ENCODE measurements around the gene FIGN. TPM values are rescaled to one million over a fixed set of nuclear protein-coding genes. Genes with fewer than 3 reads are reported as not detected.

The FIGN gene
- total and polyA plus RNA-seq, 9 of the 15 experiments (the other 6 are each of a cell fraction or from before 2014, with no cell fraction given): 0.02 TPM; not detected in 8

DNA sequence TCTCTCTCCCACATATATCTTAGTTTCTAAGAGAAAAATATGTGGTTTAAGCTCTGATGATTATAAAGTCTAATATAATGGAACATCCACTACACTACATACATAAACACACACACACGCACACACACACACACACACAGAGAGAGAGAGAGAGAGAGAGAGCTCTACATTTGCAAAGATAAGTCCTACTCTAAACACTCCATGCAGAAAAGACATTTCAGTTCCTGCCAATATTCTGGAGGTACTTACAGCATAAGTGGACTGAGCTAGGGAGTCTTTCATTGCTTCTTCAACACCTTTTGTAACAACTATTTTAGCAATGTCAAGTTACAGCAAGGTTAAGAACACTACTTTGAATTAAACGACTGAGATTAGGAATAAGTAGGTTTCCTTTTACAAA, 80.1 kb downstream of the FIGN start (continued):
- no peak for TF ChIP-seq RAD21 (CRISPR knock-in tag; conservative IDR thresholded peaks at IDR 0.05 in 1 of 2, IDR thresholded peaks at IDR 0.05 in 1 of 2)
- no peak for TF ChIP-seq PTTG1 (tag; IDR thresholded peaks at IDR 0.05; ENCODE audit: low read depth)
- TF ChIP-seq NCOA4 (IDR thresholded peaks at IDR 0.05; ENCODE audit: partially characterized antibody): no peak
- no peak for TF ChIP-seq SP2 (IDR thresholded peaks at IDR 0.05; ENCODE audit: extremely low read depth, low read depth, low read length, poor library complexity, severe bottlenecking)
- TF ChIP-seq, protein P1, sequence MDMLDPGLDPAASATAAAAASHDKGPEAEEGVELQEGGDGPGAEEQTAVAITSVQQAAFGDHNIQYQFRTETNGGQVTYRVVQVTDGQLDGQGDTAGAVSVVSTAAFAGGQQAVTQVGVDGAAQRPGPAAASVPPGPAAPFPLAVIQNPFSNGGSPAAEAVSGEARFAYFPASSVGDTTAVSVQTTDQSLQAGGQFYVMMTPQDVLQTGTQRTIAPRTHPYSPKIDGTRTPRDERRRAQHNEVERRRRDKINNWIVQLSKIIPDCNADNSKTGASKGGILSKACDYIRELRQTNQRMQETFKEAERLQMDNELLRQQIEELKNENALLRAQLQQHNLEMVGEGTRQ (CRISPR knock-in tag; IDR thresholded peaks at IDR 0.05): no peak
- no peak for TF ChIP-seq ARID2 (IDR thresholded peaks at IDR 0.05)
- TF ChIP-seq, protein P2, sequence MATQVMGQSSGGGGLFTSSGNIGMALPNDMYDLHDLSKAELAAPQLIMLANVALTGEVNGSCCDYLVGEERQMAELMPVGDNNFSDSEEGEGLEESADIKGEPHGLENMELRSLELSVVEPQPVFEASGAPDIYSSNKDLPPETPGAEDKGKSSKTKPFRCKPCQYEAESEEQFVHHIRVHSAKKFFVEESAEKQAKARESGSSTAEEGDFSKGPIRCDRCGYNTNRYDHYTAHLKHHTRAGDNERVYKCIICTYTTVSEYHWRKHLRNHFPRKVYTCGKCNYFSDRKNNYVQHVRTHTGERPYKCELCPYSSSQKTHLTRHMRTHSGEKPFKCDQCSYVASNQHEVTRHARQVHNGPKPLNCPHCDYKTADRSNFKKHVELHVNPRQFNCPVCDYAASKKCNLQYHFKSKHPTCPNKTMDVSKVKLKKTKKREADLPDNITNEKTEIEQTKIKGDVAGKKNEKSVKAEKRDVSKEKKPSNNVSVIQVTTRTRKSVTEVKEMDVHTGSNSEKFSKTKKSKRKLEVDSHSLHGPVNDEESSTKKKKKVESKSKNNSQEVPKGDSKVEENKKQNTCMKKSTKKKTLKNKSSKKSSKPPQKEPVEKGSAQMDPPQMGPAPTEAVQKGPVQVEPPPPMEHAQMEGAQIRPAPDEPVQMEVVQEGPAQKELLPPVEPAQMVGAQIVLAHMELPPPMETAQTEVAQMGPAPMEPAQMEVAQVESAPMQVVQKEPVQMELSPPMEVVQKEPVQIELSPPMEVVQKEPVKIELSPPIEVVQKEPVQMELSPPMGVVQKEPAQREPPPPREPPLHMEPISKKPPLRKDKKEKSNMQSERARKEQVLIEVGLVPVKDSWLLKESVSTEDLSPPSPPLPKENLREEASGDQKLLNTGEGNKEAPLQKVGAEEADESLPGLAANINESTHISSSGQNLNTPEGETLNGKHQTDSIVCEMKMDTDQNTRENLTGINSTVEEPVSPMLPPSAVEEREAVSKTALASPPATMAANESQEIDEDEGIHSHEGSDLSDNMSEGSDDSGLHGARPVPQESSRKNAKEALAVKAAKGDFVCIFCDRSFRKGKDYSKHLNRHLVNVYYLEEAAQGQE (IDR thresholded peaks at IDR 0.05; ENCODE audit: borderline replicate concordance): no peak
- TF ChIP-seq, protein P2 (CRISPR knock-in tag; IDR thresholded peaks at IDR 0.05; ENCODE audit: low read depth): no peak
- no peak for TF ChIP-seq NONO (IDR thresholded peaks at IDR 0.05; ENCODE audit: low read depth in 2 of 2, low read length in 1 of 2)
- no peak for TF ChIP-seq ZNF644 (tag; IDR thresholded peaks at IDR 0.05; ENCODE audit: low read depth)

Measured in K562 (cell line).